SKM-1 treated with dmso at 0.1 percent for 144 hours (cell line): ENCODE measurements around the gene DCBLD2.

Experiments used
- DNase-seq: peaks from one replicate; lab custom pipeline; 2025; ENCODE audit not compliant: unreplicated experiment; lab: John Stamatoyannopoulos, UW

The DCBLD2 gene, protein sequence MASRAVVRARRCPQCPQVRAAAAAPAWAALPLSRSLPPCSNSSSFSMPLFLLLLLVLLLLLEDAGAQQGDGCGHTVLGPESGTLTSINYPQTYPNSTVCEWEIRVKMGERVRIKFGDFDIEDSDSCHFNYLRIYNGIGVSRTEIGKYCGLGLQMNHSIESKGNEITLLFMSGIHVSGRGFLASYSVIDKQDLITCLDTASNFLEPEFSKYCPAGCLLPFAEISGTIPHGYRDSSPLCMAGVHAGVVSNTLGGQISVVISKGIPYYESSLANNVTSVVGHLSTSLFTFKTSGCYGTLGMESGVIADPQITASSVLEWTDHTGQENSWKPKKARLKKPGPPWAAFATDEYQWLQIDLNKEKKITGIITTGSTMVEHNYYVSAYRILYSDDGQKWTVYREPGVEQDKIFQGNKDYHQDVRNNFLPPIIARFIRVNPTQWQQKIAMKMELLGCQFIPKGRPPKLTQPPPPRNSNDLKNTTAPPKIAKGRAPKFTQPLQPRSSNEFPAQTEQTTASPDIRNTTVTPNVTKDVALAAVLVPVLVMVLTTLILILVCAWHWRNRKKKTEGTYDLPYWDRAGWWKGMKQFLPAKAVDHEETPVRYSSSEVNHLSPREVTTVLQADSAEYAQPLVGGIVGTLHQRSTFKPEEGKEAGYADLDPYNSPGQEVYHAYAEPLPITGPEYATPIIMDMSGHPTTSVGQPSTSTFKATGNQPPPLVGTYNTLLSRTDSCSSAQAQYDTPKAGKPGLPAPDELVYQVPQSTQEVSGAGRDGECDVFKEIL

DNA sequence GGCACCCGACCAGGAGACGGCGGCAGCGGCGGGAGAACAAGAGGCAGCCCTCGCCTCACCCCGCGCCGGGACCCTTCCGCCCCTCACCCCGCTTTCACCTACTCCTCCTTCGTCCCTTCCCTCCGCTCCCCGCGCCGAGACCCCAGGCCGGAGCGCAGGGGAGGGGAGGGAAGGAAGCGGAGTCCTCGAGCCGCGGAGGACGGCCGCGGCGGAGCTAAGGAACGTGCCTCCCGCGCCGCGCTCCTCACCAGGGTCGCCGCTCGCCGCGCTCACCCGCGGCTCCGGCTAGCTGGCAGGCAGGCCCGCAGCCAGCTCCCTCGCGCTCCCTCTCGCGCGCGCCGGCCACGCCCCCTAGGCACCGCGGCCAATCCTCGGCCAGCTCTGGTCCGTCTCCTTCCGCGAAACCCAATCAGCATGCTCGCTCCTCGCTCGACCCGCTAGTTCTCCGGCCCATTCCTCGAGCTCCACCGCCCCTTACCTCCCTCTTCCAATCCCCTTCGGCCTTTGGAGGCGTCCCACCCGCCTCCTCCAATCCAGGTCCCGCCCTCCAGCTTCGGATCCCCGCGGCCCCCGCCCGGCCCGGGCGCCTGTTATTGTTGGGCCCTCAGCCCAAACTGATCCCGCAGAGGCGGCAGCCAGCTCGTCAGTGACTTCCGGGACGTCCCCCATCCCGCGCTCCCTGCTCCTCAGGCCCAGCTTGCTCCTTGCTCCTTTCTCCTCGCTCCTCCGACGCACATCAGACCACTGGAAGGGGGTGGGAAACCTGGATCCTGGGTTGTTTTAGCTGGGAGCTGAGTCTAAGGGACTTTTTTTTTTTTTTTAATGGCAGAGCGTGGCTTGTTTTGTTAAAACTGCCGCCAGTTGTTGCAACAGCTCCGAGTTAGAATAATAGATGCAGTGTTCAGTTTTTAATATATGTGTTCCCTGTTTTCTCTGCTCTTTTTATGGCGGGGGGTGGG lies at the start of gene DCBLD2:
TSS of gene DCBLD2 (minus strand) at position 304 of the 959 bp plus-strand sequence. CDS start 369 bp downstream, outside the sequence.
- DNase-seq: peak; percentile 99

DNA sequence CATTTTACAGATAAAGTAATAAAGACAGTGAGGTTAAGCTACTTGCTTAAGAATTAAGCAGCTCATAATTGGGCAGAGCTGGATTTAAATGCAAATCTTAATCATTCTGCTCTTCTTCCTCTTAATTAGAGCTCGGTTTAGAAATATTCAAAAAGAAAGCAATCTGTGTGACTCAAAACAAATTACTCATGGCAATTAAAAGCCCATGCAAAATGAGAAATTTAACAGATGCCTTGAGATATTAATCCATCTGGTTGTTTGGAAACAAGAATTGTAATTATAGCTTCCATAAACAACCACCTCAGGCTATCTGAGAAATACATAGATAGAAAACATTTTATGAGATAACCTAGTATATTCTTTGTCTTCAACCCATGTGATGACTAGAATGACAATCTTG lies 44.2 kb upstream of the DCBLD2 start:
- no peak for DNase-seq

DNA sequence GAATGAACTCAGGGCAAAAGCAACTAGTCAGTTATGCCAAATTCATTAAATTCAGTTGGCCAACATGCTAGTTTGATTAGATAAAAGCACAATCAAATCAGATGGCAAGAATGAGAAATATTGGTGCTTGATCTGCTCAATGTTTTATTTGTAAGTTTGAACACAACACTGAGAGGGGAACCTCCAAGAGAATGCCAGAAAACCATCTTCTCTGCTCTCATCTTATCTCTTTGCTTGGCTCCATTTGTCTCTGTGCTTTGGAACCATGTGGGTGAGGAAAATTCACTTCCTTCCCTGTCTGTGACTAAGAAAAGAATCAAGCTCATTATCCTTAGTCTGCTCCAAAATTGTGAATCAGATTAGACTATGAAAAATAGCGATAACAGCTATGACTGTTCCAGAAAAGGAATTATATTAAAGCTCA lies 43.6 kb upstream of the DCBLD2 start:
- DNase-seq: no peak

DNA sequence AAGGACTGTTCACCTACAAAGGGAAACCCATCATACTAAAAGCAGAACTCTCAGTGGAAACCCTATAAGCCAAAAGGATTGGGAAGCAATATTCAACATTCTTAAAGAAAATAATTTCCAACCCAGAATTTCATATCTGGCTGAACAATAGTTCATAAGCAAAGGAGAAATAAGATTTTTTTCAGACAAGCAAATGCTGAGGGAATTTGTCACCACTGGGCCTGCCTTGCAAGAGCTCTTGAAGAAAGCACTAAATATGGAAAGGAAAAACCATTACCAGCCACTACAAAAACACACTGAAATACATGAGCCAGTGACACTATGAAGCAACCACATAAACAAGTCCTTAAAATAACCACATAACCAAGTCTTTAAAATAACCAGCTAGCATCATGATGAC lies 28.9 kb upstream of the DCBLD2 start:
- DNase-seq: no peak

DNA sequence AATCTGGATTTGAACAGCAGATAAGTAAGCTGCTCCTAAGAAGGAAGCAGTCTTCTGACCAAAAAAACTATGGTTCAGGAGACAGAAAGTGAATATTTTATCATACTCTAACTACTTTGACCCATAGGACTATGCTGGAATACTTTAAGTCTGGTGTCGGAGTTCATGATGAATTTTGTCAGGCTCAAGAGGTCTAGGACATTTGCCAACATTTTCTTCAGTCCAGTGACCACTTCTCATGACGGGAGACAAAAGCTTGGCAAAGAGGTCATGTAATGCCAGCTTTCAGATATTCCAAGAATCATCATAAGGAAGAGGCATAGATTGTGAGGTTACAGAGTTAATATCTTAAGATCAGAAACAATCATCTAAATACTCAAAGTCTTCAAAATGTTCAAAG lies 20.5 kb upstream of the DCBLD2 start:
- no peak for DNase-seq

DNA sequence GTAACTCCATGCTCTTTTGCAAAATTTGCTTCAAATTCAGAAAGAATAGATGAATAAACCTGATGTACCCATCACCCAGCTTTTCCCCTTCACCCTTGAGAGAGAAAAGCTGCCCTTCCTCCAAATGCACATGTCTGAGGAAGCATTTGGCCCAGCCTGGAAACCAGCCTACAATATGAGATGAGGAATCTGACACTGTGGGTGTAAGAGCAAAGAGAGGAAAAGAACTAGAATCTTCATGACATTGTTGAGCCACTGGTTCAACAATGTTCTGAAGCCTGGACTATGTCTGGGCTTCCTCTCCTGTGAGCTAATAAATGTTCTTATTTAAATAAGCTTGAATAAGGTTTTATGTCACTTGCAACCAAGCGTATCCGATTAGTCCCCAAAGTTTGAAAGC lies 18.7 kb upstream of the DCBLD2 start:
- no peak for DNase-seq

DNA sequence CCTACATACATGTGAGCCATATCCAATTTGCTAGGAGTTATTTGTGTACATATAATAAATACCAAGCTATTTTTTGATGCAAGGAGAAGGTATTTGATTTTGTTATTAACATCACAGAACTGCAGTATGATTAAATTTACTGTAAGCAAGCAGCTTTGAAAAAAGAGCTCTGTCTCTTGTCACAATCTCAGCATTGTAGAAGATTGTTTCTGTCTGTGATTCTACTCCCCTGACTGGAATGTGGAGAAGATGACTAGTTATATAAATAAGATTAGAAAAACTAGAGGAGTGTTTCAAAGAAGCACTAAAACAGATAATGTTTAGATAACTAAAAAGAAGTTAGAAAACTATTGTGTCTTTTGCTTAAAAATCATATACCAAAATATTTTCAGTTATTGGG lies 17.1 kb upstream of the DCBLD2 start:
- DNase-seq: no peak

DNA sequence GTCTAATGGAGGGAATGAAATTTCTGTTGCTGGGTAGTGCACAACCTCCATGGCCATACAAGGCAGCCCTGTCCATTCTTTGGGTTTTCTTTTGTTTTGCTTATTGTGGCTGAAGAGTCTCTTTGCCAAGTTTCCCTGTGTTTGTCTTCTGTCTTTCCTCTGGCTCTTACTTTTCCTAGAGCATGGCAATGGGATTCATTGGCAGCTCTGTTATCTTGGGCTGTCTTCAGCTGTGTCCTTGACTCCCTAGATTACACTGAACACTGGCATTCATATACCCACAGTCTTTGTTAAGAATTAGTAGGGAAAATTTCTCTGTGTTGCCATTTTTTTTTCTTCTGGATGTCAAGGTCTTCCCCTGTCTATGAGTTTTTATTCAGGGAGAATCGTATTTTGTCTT lies 16.1 kb upstream of the DCBLD2 start:
- DNase-seq: no peak

DNA sequence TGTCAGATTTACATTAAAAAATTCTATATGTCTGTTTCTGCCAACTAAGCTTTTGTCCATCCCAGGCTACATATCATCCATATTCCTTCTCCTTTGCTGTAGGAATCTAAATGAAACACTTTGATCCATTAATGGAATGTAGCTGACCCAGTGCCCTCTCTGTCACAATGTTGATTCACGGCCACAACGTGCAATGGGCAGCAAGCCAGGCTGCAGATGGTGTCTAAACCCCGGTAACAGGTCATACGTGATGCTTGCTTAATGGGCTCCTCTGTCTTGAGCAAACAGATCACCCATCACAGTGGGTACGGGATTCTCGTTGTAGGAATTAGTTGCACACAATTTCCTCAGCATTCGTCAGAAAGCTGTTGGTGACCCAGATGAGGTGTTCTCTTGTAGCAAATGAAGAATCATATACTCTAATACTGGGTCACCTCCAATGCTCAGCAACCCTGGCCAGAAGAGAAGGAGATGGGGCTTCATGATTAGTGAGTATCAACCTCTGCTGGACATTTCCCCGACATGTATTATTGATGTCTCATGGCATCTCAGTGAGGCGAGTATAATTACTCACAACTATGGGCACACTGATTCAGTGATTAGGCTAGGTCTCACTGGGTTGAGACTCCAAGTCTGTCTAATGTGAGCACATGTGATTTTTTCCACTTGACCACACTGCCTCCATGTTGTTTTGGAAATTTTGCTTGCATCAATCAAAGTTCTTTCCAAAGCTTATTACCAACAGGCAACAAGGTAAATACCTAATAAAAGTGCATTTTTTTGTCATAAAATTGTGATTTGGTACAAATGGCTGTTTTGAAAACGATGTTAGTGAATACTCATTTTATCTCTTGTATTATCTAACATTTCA lies 12.9 kb upstream of the DCBLD2 start:
- no peak for DNase-seq

DNA sequence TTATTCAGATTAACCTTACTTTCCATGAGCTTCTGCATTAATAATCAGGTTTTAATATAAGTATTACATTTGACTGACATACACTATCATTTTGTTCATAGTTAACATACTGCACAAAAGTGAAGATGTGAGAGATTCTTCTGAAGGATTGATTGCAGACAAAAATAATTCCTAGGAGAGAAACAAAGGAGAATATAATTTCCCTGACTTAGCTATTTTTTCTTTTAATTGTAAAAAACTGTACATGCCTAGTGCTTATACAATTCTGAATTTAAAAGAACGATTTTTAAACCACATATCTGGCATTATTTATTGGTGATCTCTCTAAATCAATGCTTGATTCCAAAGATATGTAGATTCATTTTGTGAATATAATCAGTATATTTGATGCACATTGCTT lies 11.0 kb upstream of the DCBLD2 start:
- DNase-seq: no peak

DNA sequence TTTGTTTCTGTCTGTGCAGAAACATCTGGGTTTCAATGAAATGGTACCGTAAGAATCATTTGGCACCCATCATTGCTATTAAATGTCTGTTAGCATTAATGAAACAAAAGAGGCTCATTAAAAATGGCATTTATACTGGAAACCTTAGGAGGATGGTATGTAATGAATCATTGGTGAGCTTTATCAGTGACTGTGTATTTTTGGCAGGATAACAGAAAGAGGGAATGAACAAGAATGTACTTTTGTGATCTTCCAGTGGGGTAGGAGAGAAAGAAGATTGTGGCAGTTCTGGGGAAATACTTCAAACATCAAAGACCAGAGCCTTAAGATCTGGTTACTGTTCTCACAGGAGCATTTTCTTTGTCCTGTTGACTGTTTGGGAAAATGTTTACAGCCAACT lies 4.7 kb upstream of the DCBLD2 start:
- no peak for DNase-seq

DNA sequence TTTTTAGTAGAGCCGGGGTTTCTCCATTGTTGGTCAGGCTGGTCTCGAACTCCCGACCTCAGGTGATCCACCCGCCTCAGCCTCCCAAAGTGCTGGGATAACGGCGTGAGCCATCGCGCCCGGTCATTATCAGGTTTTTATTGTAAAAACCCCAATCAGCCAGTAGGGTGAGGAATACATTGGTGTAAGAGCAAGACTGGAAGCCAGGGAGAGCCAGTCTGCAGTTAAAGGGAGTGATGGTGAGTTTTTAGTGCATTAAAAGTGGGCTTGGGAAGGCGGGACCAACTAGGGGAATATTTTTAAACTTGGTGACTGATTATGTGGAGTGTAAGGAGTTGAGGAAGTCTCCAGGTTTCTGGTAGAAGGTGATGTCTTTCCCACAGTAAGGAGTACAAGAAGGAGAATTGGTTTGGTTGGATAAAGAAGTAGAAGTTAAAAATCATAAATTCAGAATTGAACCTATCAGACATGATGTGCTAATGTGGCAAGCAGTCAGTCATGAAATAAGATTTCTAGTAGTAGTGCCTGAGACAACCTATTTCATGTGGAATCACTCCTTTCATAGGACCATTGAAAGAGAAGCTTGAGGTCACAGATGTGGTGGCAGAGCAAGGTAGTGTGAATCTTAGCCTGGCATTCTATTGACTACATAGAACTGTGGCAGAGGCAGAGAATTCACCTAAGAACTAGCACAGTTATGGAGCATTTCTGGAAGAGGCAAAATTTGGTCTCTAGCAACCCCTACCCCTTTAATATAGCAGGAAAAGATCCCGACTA lies 2.4 kb upstream of the DCBLD2 start:
- DNase-seq: no peak

DNA sequence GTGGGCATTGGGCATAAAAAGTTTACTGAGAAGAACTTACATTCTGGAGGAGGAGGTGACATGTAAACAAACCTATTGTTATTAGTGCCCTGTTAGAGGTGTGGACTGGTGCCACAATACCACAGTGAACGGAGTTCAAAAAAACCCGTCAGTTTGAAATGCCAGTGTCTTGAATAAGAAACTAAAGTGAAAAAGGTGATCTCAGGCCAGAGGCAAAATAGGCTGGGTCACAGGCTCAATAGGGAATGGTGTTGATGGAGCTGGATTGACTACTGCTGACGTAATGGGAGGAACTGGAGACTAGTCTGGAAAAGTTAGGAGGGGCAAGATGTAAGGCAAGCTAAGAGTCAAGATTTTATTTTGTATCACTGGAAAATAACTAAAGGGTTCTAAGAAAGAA lies 1.6 kb upstream of the DCBLD2 start:
- no peak for DNase-seq

DNA sequence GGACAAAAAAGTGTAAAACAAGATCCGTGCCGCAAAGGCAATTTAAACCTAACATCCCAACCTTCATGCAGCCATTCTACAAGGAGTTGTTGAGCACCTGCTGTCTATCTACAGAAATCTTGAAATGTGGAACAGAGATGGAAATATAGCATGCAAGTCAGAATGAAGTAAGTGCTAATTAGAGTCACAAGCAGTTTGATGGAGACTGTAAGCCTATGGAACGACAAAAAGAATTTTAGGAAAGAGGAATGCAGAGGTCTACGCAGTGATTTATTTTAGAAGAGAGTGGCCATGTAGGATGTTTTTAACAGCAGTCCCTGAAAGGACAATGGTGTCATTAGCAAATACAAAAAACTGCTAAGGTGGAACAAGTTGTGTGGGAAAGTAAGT lies 851 bp upstream of the DCBLD2 start:
- DNase-seq: no peak

DNA sequence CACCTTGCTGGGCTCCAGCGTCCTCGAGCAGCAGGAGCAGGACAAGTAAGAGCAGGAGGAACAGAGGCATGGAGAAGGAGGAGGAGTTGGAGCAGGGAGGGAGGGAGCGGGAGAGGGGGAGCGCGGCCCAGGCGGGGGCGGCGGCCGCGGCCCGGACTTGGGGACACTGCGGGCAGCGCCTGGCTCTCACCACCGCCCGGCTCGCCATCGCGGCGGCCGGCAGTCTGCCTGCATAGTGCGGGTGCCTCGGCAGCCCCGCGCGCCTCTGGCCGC lies 440 bp downstream of the DCBLD2 start:
- DNase-seq: peak; percentile 25

DNA sequence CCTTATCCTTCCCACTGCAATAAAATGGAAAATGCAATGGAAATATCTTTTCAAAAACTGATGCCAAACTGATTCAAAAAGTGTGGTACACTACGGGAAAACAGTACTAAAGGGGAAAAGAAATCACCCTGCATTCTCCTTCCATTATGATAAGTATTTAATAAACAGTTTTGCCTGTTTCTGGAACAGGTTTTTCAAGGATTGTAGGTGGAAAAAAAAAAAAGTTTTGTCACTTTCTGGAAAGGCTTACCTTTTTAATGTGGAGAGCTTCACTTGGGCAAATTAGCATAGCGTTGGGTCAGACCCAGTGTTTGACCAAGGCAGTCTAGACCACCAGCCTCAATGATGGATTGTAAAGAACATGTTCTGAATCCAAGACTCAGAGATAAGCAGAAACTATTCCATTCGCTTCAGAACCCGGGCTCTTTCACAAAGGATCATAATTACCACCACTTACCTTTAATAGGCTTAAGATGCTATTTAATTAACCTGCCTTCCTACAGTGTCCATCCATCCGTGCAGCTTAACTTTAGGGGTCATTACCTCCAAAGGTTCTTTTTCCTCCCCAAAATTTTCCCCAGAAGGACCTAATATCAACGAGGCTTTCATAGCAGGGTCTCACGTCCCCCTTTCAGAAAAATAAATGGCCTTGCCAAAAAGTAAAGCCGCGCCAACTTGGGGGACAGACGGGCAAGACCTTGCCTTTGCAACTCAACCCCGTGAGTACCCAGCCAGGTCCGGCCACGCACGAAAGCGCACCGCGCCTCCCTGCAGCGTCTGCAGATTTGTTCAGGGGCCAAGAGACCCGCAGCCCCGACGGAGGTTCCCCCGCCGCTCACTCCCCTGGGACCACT lies 1.0 kb downstream of the DCBLD2 start:
- DNase-seq: no peak

DNA sequence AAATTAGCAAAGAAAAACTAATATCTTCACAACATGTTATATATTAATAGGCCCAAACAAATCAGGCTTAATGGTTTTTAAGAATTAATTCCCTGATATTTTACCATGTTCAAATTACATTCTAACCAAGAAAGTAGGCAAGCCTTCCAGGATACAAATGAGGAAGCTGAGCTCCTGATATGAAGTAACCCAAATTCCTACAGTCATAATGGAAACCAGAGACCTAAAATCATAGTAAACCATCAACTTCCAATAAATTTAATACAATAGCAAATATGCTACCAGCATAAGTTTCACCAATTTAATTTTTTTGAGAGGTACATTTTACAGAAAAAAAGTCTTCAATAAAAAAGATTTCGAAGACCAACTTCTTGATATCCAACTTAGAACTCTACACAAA lies 3.8 kb downstream of the DCBLD2 start:
- DNase-seq: no peak

DNA sequence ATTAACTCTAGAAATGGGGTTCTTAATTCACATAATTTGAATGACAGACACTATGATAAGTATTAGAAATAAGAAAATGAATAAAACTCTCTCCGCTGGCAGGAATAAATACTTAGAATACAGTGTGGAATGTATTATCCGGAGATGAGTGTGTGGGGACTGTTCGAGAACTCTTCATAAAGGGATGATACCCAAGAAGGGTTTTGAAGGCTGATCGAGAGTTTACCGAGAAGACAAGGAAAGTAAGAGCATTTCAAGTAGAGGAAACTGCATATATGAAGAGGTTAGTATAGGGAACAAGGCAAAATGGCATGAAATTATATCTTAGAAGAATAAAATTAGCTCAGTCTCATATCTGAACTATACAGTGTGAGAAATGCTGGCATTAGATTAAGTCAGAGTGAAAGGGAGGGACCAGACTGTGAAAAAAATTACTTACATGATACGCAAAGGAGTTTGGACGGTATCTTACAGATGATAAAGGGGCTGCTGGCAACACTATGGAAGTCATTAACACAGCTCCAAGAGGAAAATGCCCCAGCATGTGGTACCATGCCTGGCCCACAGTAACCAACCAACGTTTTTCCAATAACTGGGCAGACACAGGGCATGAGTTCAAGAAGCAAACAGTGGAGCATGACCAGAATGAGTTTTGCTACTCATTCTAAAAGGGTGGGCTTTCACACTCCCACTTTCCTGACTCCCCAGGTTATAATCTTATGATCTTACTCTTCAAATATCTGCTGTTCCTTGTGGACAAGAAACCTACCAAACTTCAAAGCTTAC lies 6.5 kb downstream of the DCBLD2 start:
- DNase-seq: no peak
